ENCODE measurements around the gene CBR1.
"Not testable (repeated sequence)": the region's sequence is repeated elsewhere in the genome, so short reads cannot be mapped to it uniquely, and the experiment has no call there.

CBR1 gene

DNA sequence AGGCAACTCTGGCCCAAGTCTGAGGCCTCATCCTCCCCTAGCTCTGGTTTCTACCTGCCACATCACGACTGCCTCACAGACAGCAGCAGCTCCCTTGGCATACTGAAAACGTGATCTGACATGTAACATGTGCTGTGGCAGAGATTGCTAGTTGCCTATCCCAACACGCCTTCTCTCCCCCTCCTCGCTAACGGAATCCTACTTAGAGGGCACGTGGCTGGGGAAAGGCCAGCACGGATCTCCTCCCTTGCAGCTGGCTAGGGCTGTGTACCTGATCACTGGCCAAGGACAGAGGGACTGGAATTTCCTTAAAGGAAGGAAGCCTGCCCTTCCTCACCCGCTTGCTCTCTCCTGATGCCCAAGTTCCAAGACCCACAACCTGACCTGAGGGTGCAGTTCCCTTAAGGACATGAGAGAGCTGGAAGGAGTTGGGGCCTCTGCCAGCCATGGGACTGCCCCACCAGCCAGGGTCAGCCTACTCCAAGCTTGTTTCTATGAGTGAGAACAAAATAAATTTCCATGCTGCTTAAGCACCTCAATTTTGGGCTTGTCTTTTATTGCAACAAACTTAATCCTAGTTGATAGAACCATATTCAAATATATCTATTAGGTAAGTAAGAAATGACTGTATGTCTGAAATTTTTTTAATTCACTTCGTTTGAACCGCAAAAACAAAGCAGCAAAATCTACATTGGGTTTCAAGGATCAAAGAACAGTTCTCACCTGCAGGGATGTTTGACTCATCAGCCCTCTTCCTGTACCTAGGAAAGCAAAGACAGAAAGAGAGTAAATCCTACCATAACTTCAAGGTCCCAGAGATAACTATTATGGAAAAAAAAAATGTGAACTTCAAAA is 16.7 kb upstream of the CBR1 start:
- FAIRE-seq = no peak

DNA sequence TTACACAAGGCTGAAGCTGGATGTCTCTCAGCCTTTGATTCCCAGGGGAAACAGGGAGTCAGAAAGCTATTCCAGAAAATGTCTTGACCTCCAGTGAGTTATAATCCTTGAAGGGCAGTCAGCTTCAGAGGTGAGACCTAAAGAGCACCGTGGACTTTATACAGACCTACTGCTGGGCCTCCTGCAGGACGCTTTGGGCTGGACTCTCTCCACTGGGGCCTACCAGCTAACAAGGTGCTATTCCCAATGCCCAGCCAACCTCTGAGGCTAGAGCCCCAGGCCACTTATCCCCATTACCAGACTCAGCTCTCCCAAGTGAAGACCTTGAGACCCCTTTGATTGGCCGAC is 16.1 kb upstream of the CBR1 start:
- FAIRE-seq = no peak

- FAIRE-seq = no peak
Measured at GRCh38 chr21:36055551-36055950, 14.3 kb upstream of the CBR1 start.

DNA sequence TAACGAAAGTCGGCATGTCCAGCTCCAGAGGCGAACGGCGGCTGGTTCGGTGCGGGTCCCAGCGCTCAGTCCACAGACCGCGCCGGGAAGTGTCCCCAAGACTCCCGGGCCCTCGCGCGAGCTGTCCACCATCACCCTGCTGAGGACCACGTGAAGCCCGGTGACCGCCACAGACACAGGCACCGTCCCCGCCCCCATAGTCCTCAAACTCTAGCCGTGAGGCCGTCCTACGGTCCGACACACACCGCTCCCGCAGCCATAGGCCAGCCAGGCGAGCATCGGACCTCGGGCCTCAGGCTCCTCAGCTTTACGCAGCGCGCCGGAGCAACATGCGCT is 10.0 kb upstream of the CBR1 start:
- FAIRE-seq = no peak

DNA sequence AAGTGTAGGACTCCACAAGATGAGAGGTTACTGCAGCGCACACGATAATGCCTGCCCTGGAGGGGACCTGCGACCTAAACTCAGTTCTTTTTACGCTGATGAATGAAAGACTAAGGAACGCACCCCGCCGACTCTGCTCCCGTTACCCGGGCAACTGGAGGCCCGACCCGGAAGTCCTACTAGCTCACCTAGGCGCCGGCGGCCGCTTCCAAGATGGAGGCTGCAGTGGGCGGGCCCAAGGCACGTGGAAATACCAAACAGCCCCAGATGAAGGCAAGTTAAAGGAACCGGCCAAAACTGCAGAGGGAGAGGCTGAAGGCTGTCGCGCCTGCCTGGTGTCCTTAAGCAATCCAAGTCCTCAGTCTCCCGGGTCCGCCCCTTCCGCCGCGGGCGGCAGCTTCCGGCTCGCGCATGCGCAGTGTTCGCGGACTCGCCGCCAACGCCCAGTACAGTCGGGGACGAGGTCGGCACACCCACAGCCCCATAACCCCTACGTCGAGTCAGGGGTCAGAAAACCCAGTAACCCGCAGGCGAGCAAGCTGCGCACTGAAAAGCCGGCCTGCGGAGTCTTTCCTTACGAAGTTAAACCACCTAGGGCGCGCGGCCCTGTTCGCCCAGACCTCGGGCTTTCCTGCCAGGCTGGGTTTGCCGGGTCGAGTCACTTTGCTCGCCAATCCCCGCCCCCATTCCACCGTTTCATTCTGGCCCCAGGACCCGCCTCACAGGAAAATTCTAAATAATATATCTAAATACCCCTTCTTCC is 9.5 kb upstream of the CBR1 start, which contains the start of gene SETD4:
Gene SETD4, minus strand, starts transcription at position 368 of the 763 bp plus-strand sequence. CDS start 1,638 bp downstream, outside the sequence.
- no peak for FAIRE-seq

DNA sequence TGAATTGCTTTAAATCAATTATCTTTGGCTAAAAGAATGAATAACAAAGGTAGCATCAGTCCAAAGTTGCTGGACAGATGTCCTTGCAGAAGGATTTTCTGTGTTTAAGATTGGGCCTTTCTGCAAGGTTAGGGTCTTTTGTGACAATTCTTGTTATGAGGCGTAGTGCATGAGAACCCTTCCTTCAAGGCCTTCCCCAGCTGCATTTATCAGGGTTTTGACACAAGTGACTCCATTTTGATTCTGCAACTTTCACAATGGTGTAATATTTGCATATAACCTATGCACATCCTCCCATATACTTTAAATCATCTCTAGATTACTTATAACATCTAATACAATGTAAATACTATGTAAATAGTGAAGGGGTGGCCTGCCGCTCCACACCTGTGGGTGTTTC is 8.4 kb upstream of the CBR1 start:
- FAIRE-seq = no peak

GRCh38 chr21:36063375-36064084 is 6.3 kb upstream of the CBR1 start:
- no peak for FAIRE-seq

DNA sequence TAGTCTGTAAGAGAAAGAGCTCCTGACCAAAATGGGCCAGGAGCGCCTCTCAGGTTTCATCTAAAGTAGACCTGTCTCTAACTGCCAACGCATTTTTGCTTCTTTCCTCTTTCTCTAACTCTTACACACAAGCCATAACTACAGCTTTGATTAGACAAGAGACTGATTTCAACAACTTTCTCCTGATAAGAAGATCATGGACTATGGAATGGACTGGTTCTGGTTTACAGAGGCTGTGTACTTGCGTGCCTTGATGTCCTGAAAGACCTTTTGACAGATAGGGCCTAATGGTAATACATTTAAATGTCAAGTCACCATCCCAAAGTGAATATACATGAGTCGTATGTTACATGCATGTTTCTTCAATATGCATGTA is 5.8 kb upstream of the CBR1 start:
- no peak for FAIRE-seq

DNA sequence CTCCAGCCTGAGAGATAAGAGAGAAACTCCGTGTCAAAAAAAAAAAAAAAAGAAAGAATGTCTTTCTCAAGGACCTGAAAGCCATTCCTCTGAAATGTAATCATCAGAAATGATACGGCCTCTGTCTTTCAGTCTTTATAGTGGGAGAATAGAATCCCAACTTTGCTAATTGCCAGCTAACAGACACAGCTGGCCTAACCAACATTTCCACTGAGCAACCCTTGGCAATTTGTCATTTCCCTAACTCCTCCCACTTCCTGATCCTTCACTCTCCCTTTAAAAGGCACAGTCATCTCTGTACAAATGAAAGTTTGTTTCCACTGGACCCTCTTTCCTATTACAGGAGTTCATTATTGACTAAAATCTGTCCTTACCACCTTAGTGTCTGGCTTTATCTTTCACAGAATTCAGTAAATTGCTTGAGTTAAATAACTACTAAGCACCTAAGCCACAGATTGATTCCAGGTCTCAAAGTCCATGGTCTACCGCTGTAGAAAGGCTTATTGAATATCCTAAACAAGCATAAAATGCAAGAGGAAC is 4.3 kb upstream of the CBR1 start:
- FAIRE-seq = no peak

DNA sequence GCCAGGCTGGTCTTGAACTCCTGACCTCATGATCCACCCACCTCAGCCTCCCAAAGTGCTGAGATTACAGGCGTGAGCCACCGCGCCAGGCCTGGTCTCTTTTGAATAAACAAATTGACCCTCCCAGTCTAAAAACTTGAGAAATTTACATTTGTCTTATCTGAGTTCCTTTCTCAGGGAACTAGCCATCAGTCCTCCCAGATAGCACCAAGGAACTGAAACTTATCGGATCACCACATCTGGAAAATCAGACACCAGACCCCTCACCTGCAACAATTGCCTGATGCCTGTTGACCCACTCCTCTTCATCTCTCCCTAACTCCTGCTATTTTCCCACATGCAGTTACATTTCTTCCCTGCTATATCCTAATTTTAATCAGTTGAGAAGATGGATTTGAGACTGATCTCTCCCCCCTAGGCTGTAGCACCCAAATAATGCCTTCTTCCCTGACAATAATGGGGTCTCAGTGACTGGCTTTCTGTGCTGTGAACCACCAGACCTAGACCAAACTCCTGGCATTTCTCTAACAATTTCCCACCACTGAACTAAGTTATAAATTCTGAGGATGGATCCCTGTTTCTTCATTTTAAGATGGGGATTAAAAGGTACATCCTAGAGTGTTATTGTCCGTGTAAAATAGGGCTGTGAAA is 951 bp upstream of the CBR1 start:
- FAIRE-seq = no peak

- no peak for FAIRE-seq
Measured at GRCh38 chr21:36070999-36071398, 1.2 kb downstream of the CBR1 start.

DNA sequence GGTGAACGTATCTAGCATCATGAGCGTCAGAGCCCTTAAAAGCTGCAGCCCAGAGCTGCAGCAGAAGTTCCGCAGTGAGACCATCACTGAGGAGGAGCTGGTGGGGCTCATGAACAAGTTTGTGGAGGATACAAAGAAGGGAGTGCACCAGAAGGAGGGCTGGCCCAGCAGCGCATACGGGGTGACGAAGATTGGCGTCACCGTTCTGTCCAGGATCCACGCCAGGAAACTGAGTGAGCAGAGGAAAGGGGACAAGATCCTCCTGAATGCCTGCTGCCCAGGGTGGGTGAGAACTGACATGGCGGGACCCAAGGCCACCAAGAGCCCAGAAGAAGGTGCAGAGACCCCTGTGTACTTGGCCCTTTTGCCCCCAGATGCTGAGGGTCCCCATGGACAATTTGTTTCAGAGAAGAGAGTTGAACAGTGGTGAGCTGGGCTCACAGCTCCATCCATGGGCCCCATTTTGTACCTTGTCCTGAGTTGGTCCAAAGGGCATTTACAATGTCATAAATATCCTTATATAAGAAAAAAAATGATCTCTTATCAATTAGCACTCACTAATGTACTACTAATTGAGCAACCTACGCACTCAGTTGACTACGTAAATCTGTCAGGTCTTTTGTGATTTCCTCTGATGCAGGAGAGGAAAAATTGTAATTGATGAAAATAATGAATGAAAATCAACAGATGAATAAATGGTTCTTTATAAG is 2.8 kb downstream of the CBR1 start:
- no peak for FAIRE-seq

- no peak for FAIRE-seq
Measured at GRCh38 chr21:36073181-36073580, 3.4 kb downstream of the CBR1 start.

DNA sequence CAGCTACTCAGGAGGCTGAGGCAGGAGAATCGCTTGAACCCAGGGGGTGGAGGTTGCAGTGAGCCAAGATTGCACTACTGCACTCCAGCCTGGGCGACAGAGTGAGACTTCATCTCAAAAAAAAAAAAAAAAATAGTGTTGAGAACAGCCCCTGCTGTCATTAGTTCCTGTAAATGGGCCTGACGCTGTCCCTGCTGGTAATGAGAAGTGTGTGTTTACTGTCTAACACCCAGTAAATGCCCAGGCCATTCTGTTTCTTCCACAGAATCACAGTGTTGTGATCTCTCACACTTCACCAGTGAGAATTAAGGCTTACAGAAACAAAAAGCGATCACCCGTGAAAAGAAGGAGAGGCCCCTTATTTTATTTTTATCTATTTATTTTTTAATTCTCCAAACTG is 4.1 kb downstream of the CBR1 start:
- FAIRE-seq = not testable (repeated sequence)

GRCh38 chr21:36075171-36075570 is 5.3 kb downstream of the CBR1 start:
- no peak for FAIRE-seq

DNA sequence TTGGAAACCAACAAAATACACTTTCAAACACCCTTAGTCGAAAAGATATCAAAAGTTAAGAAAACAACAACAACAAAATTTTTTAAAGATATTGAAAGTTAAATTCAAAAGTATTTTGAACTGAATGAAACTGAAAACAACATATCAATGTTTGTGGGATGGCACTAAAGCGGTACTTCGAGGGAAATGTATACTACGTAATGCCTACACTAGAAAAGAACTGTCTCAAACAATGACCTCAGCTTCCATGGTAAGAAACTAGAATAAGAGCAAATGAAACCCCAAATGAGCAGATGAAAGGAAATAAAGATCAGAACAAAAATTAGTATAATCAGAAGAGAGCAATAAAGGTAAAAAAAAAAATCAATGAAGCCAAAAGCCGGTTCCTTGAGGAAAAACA is 6.1 kb downstream of the CBR1 start:
- no peak for FAIRE-seq

DNA sequence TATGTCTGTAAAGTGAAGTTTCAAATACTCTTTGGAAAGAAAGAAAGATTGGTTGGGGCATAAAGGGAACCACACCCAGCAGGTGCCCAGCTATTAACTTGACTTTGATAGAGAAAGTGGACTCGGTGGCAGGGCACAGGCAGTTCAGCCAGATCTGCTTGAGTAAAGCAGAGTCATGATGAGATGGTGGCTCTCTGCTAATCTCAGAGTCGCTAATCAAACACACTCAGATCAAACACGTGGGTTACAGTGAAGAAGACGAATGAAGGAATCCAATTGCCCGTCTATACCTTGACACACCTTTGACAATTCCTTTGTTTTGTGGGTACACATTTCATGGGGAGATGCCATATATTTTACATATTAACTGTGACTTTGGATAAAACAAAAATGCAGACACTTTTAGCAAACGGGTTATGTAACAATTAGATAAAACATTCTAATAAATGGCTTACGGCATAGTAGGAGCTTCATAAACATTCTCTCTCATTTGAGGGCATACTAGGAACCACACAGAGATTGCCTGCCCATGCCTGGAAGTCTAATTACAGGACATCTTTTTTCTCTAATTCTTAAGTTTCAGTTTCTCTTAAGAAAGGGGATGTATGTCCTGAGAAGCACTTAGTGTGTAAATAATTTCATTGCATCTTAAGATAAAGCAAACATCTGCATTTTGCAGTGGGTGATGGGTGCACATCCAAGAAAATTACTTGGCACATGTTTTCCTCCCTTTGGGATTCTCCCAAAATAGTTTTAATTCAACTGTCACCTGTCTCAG is 7.2 kb downstream of the CBR1 start:
- no peak for FAIRE-seq

DNA sequence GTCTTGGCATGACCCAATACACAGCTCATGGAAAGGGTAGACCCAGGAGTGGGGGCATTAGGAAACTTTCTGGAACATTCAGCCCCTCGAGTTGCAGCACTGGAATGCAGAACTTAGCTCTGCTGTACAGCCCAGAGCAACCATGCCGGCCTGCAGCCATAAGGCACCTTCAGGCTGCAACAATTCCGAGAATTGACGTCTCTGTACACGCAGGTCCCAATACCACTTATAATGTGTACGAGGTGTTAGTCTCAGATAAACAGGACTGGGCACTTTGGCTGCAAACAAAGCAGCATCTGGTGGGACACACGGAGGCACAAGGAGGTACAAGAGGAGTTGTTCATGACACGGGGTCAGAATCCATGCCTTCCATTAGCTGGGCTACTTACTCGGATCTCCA is 7.9 kb downstream of the CBR1 start:
- FAIRE-seq = no peak

DNA sequence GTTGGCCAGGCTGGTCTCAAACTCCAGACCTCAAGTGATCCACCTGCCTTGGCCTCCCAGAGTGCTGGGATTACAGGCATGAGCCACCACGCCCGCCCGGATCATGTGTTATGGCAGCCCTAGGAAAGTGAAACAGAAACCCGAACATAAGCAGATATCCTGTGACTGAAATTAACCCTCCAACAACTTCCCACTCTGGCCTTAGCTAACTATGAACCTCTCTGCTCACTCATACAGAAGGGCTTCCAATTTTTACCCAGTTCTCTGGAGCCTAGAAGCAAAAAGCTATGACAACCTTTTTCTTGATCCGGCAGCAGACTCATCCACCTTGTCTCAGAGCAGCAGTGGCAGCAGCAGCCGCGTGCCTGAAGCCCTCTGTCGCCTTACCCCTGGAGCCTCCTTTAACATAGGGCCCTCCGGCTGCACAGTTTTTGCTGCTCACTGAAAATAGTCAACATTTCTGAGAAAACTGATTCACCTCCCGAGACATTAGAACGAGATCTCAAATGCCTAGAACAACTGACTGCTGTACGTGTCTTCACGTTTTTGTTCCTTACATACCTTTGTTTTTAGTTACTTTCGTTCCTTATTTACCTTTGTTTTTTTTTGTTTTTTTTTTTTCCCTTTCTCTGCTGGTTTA is 9.3 kb downstream of the CBR1 start:
- no peak for FAIRE-seq

DNA sequence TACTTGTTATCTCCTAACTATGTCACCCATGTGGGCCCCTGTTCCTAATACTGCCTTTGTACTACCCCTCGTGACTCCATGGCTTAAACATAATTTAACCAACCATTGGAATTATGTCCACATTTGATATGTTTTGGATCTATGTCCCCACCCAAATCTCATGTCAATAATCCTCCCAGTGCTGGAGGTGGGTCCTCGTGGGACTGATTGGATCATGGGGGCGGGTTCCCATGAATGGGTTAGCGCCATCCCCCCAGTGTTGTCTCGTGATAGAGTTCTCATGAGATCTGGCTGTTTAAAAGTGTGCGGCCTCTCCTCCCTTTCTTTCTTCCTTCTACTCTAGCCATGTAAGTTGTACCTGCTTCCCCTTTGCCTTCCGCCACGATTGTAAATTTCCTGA is 9.8 kb downstream of the CBR1 start:
- no peak for FAIRE-seq

DNA sequence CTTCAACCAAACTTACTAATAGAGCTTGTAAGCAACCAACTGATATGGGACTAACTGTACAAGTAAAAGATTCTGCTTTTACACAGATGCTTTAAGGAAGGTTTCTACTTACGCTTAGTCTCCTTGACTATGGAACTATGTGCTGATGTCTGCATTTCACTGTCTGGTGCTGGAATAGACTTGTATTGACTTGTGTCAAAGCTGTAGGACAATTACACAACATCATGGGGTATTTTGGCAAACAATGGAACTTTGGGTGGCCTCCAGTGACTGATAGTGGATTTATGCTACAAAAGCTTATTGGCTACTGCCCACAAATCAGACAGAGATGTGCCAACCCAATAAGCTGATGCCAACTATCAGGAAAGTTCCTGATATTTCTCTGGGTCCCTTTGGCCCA is 10.6 kb downstream of the CBR1 start:
- no peak for FAIRE-seq
